ENCODE measurements around the gene ZNF460. TPM values are rescaled to one million over a fixed set of nuclear protein-coding genes. Genes with fewer than 3 reads are reported as not detected.

ZNF460 gene
- total and polyA plus RNA-seq, 2 of the 13 experiments (the other 11 are each of a cell fraction or from before 2014, with no cell fraction given) = 14.5 to 44.8 TPM

- no peak for TF ChIP-seq ARID4A (CRISPR knock-in tag; IDR thresholded peaks at IDR 0.05; ENCODE audit: borderline replicate concordance)
These were observed 58.6 kb downstream of the ZNF460 start (continued) for GRCh38 chr19:57338877-57339276.

GRCh38 chr19:57342582-57342981, 62.3 kb downstream of the ZNF460 start:
- ATAC-seq (no peak), DNase-seq (ENCODE audit: low spot score) (no peak), FAIRE-seq (no peak)
- BruUV-seq (replicated peaks) = no TSS peak
- 12% methylated on average over 6 of the region's 6 CpGs for WGBS (ENCODE audit: low lambda C conversion rate)
- no peaks in the 10 kb centered on the region for H3K79me2 ChIP-seq (ENCODE audit: insufficient read depth, low read length)
- no peak overlapping the region for H3K4me3 ChIP-seq (replicated peaks in 1 of 3; ENCODE audit: insufficient read depth in 1 of 3, low read depth in 2 of 3, low read length in 3 of 3)
- no peak overlapping the region for H3K27ac ChIP-seq (ENCODE audit: extremely low read length, insufficient read depth, low read length)
- no peaks in the 10 kb centered on the region for H3K36me3 ChIP-seq (replicated peaks in 1 of 2; ENCODE audit: control insufficient read depth in 1 of 2, insufficient read depth in 2 of 2, low read length in 2 of 2)
- no peak overlapping the region for H3K4me2 ChIP-seq (ENCODE audit: low read depth, low read length)
- H3K9me3 ChIP-seq (ENCODE audit: low read length) = no peaks in the 10 kb centered on the region
- ChIA-PET CTCF (ENCODE audit: low intra/inter-chr PET ratio, low total read pairs) (no interaction called here), POLR2A (no interaction called here)
- in situ Hi-C loops (cut with HindIII; ENCODE audit: extremely low pct_ligation_motif_present, low pct_unique_long_range_greater_than_20kb) = no loop called here
- no peak overlapping the region for H3K9ac ChIP-seq (ENCODE audit: insufficient read depth, low read depth, low read length)
- intact Hi-C loops (cut with micrococcal nuclease; ENCODE audit: unreplicated experiment) = no loop called here
- H2AFZ ChIP-seq (ENCODE audit: low read length) = no peak overlapping the region
- no peaks in the 10 kb centered on the region for H3K4me1 ChIP-seq (ENCODE audit: insufficient read depth, low read length)
- peaks cover 0 to 3% of the 10 kb centered on the region in 2 experiments; a peak in 2 of 5 replicates for H3K27me3 ChIP-seq (ENCODE audit: control insufficient read depth in 1 of 2, insufficient read depth in 2 of 2, low read length in 2 of 2)
- no peaks in the 10 kb centered on the region for H4K20me1 ChIP-seq (ENCODE audit: insufficient read depth, low read length)
- TF ChIP-seq ZNF687 (CRISPR knock-in tag; IDR thresholded peaks at IDR 0.05) (no peak), TGIF2 (CRISPR knock-in tag; IDR thresholded peaks at IDR 0.05) (no peak), SAP130 (CRISPR knock-in tag; IDR thresholded peaks at IDR 0.05; ENCODE audit: low read depth) (no peak), CBX2 (IDR thresholded peaks at IDR 0.05; ENCODE audit: low read depth, low read length) (no peak), CBX2 (CRISPR knock-in tag; IDR thresholded peaks at IDR 0.05; ENCODE audit: low read depth) (no peak), ZKSCAN1 (IDR thresholded peaks at IDR 0.05; ENCODE audit: low read length) (no peak), KDM5A (IDR thresholded peaks at IDR 0.05; ENCODE audit: borderline replicate concordance, low read length) (no peak), NR1H2 (CRISPR knock-in tag; IDR thresholded peaks at IDR 0.05; ENCODE audit: borderline replicate concordance, low read depth) (no peak), ZNF839 (CRISPR knock-in tag; IDR thresholded peaks at IDR 0.05; ENCODE audit: borderline replicate concordance) (no peak), NCOA5 (CRISPR knock-in tag; IDR thresholded peaks at IDR 0.05) (no peak), ZNF280D (CRISPR knock-in tag; IDR thresholded peaks at IDR 0.05) (no peak), ETV5 (CRISPR knock-in tag; IDR thresholded peaks at IDR 0.05; ENCODE audit: borderline replicate concordance) (no peak)
